OCI-LY3 (cell line): ENCODE data around the gene NT5DC4.

Experiments
- H2AFZ ChIP-seq: fragments of 200-600, 300-600 bp; shearing (Covaris generic); 2 replicates; pipeline ENCODE4 v1.6.0; 2014; ENCODE audit warnings: antibody characterized with exemption, low read depth, low read length
- H3K27ac ChIP-seq: fragments of 200-600, 300-600 bp; sonication (generic); 2 replicates; pipeline ENCODE4 v1.5.1; 2014; ENCODE audit warnings: mild to moderate bottlenecking, low read length, moderate library complexity, mixed read lengths
- H3K27me3 ChIP-seq: fragments of 200-600, 300-600 bp; sonication (generic); 2 replicates; pipeline ENCODE4 v1.6.1; 2014; ENCODE audit warnings: low read depth, low read length, mixed read lengths
- H3K36me3 ChIP-seq: fragments of 200-600, 300-600 bp; sonication (generic); replicated peaks from 2 replicates; pipeline ENCODE3; 2014; ENCODE audit warnings: low read depth, low read length, mixed read lengths
- H3K4me1 ChIP-seq: fragments of 300-600, 200-600 bp; sonication (generic); 2 replicates; pipeline ENCODE4 v1.6.1; 2014; ENCODE audit warnings: low read length, mixed read lengths
- H3K4me2 ChIP-seq: fragments of 200-600, 300-600 bp; sonication (generic); 2 replicates; pipeline ENCODE4 v1.6.1; 2014; ENCODE audit warnings: low read length, mixed read lengths
- H3K4me3 ChIP-seq: fragments of 300-600, 200-600 bp; sonication (generic); 2 replicates; pipeline ENCODE4 v1.5.1; 2014; ENCODE audit warnings: antibody characterized with exemption, mild to moderate bottlenecking, low read length, moderate library complexity
- H3K79me2 ChIP-seq: fragments of 300-600, 200-600 bp; shearing (Covaris generic); 2 replicates; pipeline ENCODE4 v1.6.1; 2014; ENCODE audit warnings: mild to moderate bottlenecking, low read length, mixed read lengths
- H3K9ac ChIP-seq: fragments of 300-600, 200-600 bp; shearing (Covaris generic); 2 replicates; pipeline ENCODE4 v1.6.0; 2014; ENCODE audit warnings: mild to moderate bottlenecking, low read length, moderate library complexity
- H3K9me3 ChIP-seq: fragments of 200-600, 300-600 bp; shearing (Covaris generic); 2 replicates; pipeline ENCODE4 v1.6.1; 2014; ENCODE audit warnings: low read length, mixed read lengths; ENCODE audit not compliant: insufficient read depth
- H4K20me1 ChIP-seq: fragments of 200-600, 300-600 bp; sonication (generic); 2 replicates; pipeline ENCODE4 v1.6.1; 2016; ENCODE audit warnings: low read length, mixed read lengths; ENCODE audit not compliant: insufficient read depth
- EZH2phosphoT487 ChIP-seq: fragments of 200-600 bp; shearing (Covaris generic); IDR thresholded peaks from 2 replicates; pipeline ENCODE4 v1.6.1; 2018; ENCODE audit warnings: antibody characterized with exemption, mixed run types, low read depth
- TF ChIP-seq, protein P1 (sequence below): fragments of 200-600, 300-600 bp; sonication (generic); IDR thresholded peaks from 2 replicates; pipeline ENCODE4 v1.5.1; 2014; ENCODE audit warnings: antibody characterized with exemption, low read length, low read depth

The NT5DC4 gene

DNA sequence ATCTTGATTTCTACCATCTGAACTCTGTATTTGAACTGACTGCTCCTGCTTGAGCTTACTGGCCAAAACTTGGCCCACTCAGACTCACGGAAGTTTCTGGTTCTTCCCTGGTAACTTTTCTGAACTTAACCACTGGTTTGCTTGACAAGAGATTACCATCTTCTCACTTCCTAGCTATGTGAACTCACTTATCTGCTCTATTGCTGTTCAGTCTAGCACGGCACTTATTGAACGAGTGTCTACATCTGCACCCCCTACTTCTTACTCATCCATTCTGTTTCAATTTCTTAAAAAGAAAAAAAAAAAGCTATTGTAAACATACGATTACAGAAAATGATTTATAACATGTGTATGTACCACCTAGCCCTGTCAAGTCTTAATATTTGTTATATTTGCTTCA, 34.6 kb downstream of the NT5DC4 start:
- H3K27ac ChIP-seq, result no peak overlapping the region
- peaks cover 80% of the 10 kb centered on the region for H3K36me3 ChIP-seq

DNA sequence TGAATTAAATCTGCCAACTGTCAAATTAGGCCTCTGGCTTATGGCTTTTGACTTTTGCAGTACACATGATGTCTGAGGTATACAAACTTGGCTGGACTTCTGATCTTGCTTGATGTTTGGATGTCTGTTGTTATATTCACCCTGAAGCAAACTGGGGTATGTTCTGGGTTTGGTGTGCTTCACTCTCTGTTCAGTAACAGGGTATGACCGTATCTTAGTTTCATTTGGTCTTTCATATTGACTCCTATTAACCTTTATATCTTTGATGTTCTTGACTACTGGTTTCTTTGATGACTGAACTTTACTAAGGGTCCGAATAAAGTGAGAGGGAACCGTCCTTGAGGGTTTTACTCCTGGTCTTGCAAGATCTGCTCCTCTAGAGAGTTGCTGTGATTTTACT, 35.4 kb downstream of the NT5DC4 start:
- H3K4me3 ChIP-seq, result no peak overlapping the region
- no peaks in the 10 kb centered on the region for H3K79me2 ChIP-seq
- H3K4me2 ChIP-seq, result no peak overlapping the region
- no peak overlapping the region for H3K27ac ChIP-seq
- no peaks in the 10 kb centered on the region for H3K4me1 ChIP-seq
- 0 out of 2 replicates have a peak, but pooled peaks cover 4% of the 10 kb centered on the region for H4K20me1 ChIP-seq
- TF ChIP-seq, protein P1, sequence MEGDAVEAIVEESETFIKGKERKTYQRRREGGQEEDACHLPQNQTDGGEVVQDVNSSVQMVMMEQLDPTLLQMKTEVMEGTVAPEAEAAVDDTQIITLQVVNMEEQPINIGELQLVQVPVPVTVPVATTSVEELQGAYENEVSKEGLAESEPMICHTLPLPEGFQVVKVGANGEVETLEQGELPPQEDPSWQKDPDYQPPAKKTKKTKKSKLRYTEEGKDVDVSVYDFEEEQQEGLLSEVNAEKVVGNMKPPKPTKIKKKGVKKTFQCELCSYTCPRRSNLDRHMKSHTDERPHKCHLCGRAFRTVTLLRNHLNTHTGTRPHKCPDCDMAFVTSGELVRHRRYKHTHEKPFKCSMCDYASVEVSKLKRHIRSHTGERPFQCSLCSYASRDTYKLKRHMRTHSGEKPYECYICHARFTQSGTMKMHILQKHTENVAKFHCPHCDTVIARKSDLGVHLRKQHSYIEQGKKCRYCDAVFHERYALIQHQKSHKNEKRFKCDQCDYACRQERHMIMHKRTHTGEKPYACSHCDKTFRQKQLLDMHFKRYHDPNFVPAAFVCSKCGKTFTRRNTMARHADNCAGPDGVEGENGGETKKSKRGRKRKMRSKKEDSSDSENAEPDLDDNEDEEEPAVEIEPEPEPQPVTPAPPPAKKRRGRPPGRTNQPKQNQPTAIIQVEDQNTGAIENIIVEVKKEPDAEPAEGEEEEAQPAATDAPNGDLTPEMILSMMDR, result no peak
- no peak for TF ChIP-seq EZH2phosphoT487
- H3K9me3 ChIP-seq, result no peaks in the 10 kb centered on the region
- no peak overlapping the region for H3K9ac ChIP-seq
- H3K27me3 ChIP-seq, result no peaks in the 10 kb centered on the region
- H3K36me3 ChIP-seq, result peaks cover 75% of the 10 kb centered on the region
- H2AFZ ChIP-seq, result no peak overlapping the region

More for the DNA sequence above, 34.6 kb downstream of the NT5DC4 start:
- no peak overlapping the region for H3K9ac ChIP-seq
- H3K4me2 ChIP-seq, result no peak overlapping the region
- no peak overlapping the region for H3K4me3 ChIP-seq
- H4K20me1 ChIP-seq, result 0 out of 2 replicates have a peak, but pooled peaks cover 4% of the 10 kb centered on the region
- H3K9me3 ChIP-seq, result no peaks in the 10 kb centered on the region
- H3K79me2 ChIP-seq, result no peaks in the 10 kb centered on the region
- H2AFZ ChIP-seq, result no peak overlapping the region
- no peaks in the 10 kb centered on the region for H3K27me3 ChIP-seq
- H3K4me1 ChIP-seq, result no peaks in the 10 kb centered on the region
- TF ChIP-seq EZH2phosphoT487, result no peak
- TF ChIP-seq, protein P1, result no peak

DNA sequence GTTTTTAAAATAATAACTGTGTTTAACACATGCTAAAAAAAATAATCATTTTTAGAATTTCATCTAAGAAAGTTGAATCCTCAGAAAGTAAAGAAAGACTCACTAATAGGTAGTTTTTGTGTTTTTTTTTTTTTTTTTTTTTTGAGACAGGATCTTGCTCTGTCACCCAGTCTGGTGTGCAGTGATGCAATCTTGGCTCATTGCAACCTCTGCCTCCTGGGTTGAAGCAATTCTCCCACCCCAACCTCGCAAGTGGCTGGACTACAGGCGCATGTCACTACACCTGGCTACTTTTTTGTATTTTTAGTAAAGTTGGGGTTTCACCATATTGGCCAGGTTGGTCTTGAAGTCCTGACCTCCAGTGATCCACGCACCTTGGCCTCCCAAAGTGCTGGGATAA, 36.4 kb downstream of the NT5DC4 start:
- Histone ChIP-seq H3K4me2 (no peak overlapping the region), H2AFZ (no peak overlapping the region), H3K4me1 (no peaks in the 10 kb centered on the region), H3K4me3 (no peak overlapping the region), H3K9ac (no peak overlapping the region), H3K79me2 (peaks cover 4% of the 10 kb centered on the region), H3K9me3 (no peaks in the 10 kb centered on the region), H3K27ac (no peak overlapping the region), H4K20me1 (0 out of 2 replicates have a peak, but pooled peaks cover 4% of the 10 kb centered on the region), H3K27me3 (no peaks in the 10 kb centered on the region), H3K36me3 (peaks cover 73% of the 10 kb centered on the region)
- TF ChIP-seq EZH2phosphoT487, result no peak
- TF ChIP-seq, protein P1, result no peak

DNA sequence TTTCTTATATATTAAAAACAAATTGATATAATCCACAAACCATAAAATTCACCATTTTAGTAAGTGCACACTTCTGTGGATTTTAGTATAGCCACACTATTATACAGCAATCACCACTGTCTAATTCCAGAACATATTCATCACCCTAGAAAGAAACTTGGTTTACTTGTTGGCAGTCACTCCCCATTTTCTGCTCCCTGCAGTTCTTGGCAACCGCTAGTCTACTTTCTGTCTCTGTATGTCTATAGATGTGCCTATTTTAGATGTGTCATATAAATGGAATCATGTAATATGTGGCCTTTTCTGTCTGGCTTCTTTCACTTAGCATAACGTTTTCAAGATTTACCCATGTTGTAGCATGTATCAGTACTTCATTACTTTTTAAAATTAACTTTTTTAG, 37.9 kb downstream of the NT5DC4 start:
- no peaks in the 10 kb centered on the region for H3K27me3 ChIP-seq
- H3K4me2 ChIP-seq, result no peak overlapping the region
- peaks cover 18% of the 10 kb centered on the region for H3K79me2 ChIP-seq
- H3K9me3 ChIP-seq, result no peaks in the 10 kb centered on the region
- H2AFZ ChIP-seq, result no peak overlapping the region
- 0 out of 2 replicates have a peak, but pooled peaks cover 4% of the 10 kb centered on the region for H4K20me1 ChIP-seq
- no peak overlapping the region for H3K27ac ChIP-seq
- H3K4me3 ChIP-seq, result no peak overlapping the region
- no peak overlapping the region for H3K9ac ChIP-seq
- H3K36me3 ChIP-seq, result peaks cover 64% of the 10 kb centered on the region
- H3K4me1 ChIP-seq, result peaks cover 8% of the 10 kb centered on the region
- no peak for TF ChIP-seq EZH2phosphoT487
- TF ChIP-seq, protein P1, result no peak
